Eye (tissue), 1 donor: ENCODE results near the gene GYS1.
A peak's percentile ranks its signal among the peaks of the same experiment; 100 is the strongest.

Experiments used
- DNase-seq: peaks from one replicate; pipeline ENCODE4 v3.0.0-alpha.2; 2015

The GYS1 gene

DNA sequence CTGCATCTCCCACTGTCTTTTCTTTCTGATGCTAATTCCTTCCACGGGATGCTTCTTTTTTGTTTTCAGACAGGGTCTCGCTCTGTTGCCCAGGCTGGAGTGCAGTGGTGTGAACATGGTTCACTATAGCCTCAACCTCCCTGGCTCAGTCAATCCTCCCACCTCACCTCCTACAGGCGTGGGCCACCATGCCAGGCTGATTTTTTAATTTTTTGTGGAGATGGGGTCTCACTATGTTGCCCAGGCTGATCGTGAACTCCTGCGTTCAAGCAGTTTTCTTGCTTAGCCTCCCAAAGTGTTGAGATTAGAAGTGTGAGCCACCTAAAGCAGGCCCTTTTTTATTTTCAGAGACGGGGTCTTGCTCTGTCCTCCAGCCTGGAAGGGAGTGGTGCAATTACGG lies 4.8 kb downstream of the GYS1 start:
- DNase-seq: no peak

DNA sequence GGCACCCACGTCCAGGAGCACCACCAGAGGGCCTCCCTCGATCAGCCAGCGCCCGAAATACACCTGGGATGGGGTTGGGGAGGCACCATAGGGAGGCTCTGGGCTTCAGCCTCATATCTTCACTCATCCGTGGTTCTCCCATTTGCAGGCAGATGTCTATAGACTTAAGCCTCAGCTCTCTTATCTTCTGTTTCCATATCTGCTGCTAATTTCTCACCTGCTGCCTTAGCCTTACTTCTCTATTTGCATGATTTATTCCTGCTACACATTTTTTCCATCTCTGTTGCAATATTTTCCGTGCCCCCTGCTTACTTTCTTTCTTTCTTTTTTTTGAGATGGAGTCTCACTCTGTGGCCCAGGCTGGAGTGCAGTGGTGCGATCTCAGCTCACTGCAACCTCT lies 5.8 kb downstream of the GYS1 start:
- no peak for DNase-seq

GRCh38 chr19:48986211-48986610 lies 6.9 kb downstream of the GYS1 start:
- DNase-seq: no peak

GRCh38 chr19:48985711-48986110 lies 7.4 kb downstream of the GYS1 start:
- no peak for DNase-seq

DNA sequence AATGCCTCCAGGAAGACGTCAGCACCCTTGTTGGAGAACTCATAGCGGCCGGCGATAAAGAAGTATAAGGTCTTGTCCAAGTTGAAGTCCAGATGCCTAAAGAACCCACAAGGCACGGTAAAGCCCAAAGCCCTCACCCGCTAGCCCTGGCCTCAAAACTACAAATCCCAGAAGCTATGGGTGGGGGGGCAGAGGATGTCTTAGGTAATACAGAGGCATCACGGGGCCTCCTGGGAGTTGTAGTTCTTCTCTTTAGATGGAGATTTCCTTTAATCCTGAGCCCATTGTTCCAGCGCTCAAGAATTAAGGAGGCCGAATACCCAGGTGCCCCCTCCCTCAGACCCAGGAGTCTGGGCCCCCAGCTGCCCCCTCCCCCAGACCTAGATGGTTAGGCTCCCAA lies 10.8 kb downstream of the GYS1 start:
- DNase-seq: no peak

- no peak for DNase-seq
Observed at GRCh38 chr19:48977061-48977460, 16.0 kb downstream of the GYS1 start.

GRCh38 chr19:48975947-48976847 lies 16.9 kb downstream of the GYS1 start:
- peak; percentile 86 for DNase-seq

- DNase-seq: peak; percentile 96
Observed at GRCh38 chr19:48970923-48971395, 22.1 kb downstream of the GYS1 start.

DNA sequence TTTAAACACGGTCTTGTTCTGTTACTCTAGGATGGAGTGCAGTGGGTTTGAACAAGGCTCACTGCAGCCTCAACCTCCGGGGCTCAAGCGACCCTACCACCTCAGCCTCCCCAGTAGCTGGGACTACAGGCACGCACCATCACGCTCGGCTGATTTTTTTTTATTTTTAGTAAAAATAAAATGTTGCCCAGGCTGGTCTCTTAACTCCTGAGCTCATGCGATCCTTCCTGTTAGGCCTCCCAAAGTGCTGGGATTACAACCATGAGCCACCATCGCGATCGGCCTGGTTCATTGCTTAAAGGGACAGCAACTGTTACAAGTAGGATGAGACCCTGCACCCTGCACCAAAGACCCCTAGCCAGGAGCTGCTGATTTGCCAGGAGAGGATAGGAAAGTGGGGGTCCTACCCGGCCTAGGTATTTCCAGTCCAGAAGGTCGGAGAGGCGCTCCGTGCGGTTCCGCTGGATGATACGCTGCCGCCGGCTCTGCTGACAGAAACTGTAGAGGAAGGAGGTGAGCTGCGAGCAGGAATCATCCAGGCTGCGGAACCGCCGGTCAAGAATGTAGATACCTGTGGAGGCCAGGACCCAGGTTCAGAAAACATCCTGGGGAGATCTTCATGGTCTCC lies 22.9 kb downstream of the GYS1 start:
- no peak for DNase-seq

- no peak for DNase-seq
Observed at GRCh38 chr19:48969276-48970138, 23.6 kb downstream of the GYS1 start.

- no peak for DNase-seq
Observed at GRCh38 chr19:48968813-48969218, 24.3 kb downstream of the GYS1 start.

DNA sequence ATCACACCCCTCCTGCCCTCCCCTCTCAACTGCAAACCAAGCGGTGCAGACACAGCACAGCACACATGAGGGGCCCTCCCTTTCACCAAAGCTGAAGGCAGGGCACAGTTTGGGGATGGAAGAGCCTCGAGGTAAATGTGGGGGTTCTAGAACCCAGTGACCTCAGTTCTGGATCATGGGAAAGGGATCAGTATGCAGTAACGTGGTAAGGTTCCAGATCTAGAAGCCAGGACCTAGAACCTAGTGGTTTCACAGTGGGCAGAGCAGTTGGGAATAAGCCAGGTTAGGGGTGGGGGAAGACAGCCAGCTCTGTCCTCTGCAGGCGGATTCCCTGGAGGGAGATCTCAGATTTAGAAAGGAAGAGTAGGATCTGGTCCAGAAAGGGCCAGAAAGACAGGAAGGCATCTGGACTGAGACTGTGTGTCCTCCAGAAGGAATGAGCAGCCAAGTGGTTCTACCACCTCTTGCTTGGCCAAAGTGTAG lies 24.9 kb downstream of the GYS1 start:
- DNase-seq: no peak

DNA sequence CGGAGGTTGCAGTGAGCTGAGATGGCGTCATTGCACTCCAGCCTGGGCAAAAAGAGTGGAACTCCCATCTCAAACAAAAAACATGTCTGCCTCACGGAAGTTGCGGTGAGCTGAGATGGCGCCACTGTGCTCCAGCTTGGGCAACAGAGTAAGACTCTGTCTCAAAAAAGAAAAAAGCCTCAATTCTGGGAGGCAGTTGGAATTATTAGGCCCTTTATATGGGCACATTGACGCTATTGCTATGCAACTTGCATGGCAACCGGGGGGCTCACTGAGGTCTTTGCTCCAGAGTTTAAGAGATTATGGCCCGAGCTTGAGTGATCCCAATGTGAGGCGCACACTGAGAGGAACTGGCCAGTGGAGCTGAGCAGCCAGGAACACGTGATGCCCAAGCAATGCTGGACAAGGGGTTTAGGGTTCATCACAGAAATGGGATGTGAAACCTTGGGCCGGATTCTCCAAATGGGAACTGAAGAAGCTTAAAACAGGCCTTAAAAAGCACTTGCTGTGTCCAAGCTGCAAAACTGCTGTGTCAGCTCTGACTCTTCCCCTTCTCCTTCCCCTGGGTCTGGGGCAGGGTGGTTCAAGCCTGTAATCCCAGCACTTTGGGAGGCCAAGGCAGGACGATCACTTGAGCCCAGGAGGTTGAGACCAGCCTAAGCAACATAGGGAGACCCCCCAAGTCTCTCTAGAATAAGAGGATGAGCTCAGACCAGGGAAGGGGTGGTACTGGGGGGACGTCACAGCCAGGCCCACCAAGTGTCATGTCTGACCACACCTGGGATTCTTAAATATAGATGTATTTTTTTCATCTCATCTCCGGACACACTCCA lies 25.5 kb downstream of the GYS1 start:
- no peak for DNase-seq

DNA sequence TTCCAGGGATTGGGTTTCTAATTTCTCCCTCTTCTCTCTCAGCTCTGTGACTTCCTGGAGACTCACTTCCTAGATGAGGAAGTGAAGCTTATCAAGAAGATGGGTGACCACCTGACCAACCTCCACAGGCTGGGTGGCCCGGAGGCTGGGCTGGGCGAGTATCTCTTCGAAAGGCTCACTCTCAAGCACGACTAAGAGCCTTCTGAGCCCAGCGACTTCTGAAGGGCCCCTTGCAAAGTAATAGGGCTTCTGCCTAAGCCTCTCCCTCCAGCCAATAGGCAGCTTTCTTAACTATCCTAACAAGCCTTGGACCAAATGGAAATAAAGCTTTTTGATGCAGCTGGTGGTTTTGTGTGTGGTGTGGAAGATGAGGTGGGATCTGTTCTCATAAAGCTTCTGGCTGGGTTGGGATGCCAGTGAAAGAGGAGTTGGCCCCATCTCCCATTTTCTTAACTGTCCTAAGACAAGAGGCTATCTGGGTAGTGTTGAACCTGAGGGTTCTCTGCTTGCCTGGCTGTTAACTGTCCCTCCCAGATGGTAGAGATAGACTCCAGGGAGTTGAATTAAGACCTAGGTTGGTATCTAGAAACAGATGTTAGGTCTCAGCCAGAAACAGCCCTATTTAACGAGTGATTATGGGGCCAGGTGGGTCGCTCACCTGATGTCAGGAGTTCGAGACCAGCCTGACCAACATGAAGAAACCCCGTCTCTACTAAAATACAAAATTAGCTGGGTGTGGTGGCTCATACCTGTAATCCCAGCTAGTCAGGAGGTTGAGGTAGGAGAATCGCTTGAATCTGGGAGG lies 26.4 kb downstream of the GYS1 start:
- DNase-seq: no peak

DNA sequence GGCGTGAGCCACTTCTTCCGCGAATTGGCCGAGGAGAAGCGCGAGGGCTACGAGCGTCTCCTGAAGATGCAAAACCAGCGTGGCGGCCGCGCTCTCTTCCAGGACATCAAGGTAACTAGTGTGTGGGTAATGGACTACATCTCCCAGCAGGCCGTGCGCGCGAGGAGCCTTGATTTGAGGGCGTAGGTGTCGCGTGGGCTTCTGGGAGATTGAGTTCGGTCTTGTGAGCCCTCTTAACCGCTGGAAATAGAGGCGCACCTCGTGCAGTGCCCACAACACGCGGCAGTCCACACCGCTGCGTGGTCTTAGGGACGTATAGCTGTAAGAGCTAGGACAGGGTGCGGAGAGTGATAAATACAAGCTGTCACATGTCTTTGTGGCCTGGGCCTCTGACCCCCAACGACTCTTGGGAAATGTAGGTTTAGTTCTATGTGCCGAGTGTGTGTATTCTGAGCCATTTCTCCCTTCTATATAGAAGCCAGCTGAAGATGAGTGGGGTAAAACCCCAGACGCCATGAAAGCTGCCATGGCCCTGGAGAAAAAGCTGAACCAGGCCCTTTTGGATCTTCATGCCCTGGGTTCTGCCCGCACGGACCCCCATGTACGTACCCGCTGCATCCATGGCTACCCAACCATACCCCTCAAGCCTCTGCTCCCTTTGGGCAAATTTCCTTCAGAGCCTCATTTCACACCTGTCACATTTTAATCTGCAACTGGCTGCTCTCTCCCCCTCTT lies 27.1 kb downstream of the GYS1 start:
- DNase-seq: peak; percentile 97

GRCh38 chr19:48965040-48965805 lies 27.9 kb downstream of the GYS1 start, which contains the start of gene FTL:
TSS of gene FTL (plus strand) at chr19:48965309. CDS start at chr19:48965508, 199 bp downstream.
- DNase-seq: peak; percentile 96

DNA sequence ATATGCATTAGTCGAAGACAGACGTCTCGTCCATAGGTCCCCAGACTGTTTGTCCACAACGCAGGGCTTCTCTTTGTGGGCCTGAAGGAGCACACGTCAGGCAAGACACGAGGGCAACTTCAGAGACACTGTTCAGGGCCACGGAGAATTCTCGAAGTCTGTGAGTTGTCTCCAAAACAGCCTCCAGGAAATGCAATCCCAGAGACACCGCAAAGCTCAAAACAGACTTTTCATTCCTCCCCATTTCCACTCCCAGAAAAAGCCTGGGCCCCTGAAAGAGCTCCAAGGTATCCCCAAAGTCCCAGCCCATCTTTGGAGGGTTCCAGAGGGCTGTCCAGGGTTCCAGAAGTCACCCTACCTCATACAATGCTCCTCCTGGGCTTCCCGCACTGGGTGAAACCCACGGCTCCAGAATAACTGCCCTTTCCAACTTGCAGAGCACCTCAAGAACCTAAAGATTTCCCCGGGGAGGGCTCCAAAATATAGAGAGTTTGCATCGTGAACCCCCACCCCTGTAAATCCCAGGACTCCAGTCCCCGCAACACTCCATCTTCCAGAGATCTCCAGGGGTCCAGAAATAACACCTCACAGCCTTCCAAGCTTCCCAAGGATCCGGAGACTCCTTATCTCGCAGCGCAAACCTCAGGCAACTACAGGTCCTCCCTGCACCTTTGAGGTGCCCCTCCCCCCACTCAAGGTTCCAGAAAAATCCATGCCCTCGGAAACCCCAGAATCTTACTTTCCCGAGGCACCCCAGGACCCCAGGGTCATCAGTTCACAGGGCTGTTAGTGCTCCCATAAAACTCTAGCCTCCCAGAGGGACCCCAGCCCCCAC lies 28.7 kb downstream of the GYS1 start:
- DNase-seq: peak; percentile 68

DNA sequence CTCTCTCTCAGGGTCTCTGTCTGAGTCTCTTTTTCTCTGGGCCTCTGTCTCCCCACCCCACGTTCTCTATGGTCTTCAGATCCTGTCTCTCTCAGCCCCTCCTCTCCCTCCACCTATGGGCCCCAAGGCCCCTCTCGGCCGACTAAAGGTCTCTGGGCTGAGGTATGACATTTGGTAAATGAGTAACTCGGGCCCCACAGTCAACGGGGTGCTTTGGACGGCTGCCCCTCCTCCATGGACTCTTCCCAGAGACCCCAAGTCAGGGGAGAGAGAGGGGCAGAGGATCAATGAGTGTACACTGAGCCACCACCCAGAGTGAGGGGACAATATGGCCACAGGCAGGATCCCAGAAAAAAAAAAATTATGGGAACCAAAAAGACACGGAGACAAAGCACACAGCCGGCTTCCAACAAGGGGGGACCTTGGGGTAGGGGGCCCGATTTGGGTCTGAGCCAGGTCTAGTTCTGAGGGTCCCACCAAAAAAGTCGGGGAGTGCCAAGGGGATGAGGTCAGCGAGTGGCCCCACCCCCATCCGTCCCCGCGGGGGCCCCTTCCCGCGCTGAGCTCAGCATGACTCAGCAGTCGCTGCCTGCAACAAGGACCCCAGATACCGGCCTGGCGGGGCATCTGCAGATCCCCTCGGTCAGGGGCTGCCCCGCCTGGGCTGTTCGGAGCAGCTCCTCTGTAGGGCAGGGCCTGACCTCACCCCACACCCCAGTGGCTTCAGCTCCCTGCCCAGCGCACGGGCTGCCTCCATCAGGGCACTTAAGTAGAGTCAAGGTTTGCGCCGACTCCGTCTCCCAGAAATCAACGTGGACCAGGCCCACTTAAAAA lies 29.5 kb downstream of the GYS1 start:
- DNase-seq: peak; percentile 75
